CD4-positive, alpha-beta T cell (primary cell): ENCODE results near the gene BCL2. TPM values are rescaled to one million over a fixed set of nuclear protein-coding genes. Genes with fewer than 3 reads are reported as not detected.

ENCODE experiments used
- ATAC-seq: fragments of 200-7000 bp; cut with Tn5 transposase; one replicate; pipeline ENCODE4 v1.10.0; 2022; ENCODE audit warnings: mild to moderate bottlenecking; ENCODE audit not compliant: poor library complexity
- CTCF ChIA-PET: fragments of 350-600 bp; sonication (Branson Sonifier 250); formaldehyde crosslinking; loops from one replicate; lab custom pipeline; 2021; ENCODE audit warnings: antibody characterized with exemption, inconsistent platforms; lab: Charles Lee
- POLR2A ChIA-PET: fragments of 350-600 bp; sonication (Branson Sonifier 250); formaldehyde crosslinking; loops from one replicate; lab custom pipeline; 2021; ENCODE audit warnings: antibody characterized with exemption, inconsistent platforms; lab: Charles Lee
- DNase-seq, 14 experiments: peaks; one replicate each; pipeline ENCODE4 v3.0.0-alpha.2; 2013 to 2020; ENCODE audit warnings: mixed read lengths in 2 of 14
- H3K27ac ChIP-seq, 2 donors: one replicate each; pipeline versions ENCODE4 v1.5.1 to v1.7.0; 2013; ENCODE audit warnings: low read length in 2 of 2, low read depth in 1 of 2, mild to moderate bottlenecking in 1 of 2
- H3K27me3 ChIP-seq, 2 experiments: 1 replicate in 1 of 2; 2 replicates in 1 of 2; pipeline versions ENCODE4 v1.6.1 to v1.7.0; 2013; ENCODE audit warnings: low read length in 2 of 2, control low read depth in 1 of 2, mild to moderate bottlenecking in 1 of 2, moderate library complexity in 1 of 2; ENCODE audit not compliant: insufficient read depth in 2 of 2, control insufficient read depth in 1 of 2
- H3K36me3 ChIP-seq: one replicate; pipeline ENCODE4 v1.6.1; 2013; ENCODE audit warnings: low read length, control low read depth; ENCODE audit not compliant: insufficient read depth
- H3K4me1 ChIP-seq: one replicate; pipeline ENCODE4 v1.6.1; 2013; ENCODE audit warnings: low read length, control low read depth; ENCODE audit not compliant: insufficient read depth
- H3K4me3 ChIP-seq: one replicate; pipeline ENCODE4 v1.5.1; 2013; ENCODE audit warnings: mild to moderate bottlenecking, low read length, moderate library complexity
- H3K9me3 ChIP-seq, 2 experiments: 1 replicate in 1 of 2; 2 replicates in 1 of 2; pipeline versions ENCODE4 v1.6.1 to v1.7.0; 2013; ENCODE audit warnings: low read length in 2 of 2, mild to moderate bottlenecking in 2 of 2, control low read depth in 1 of 2, moderate library complexity in 1 of 2; ENCODE audit not compliant: control insufficient read depth in 1 of 2, insufficient read depth in 1 of 2
- H3K27ac Mint-ChIP-seq: one replicate; pipeline ENCODE4 v1.8.0; 2020; ENCODE audit warnings: mixed read lengths
- H3K27me3 Mint-ChIP-seq: one replicate; pipeline ENCODE4 v1.8.0; 2021; ENCODE audit warnings: mixed read lengths
- H3K36me3 Mint-ChIP-seq: one replicate; pipeline ENCODE4 v1.8.0; 2021; ENCODE audit warnings: low read depth, mixed read lengths
- H3K4me1 Mint-ChIP-seq: one replicate; pipeline ENCODE4 v1.8.0; 2021; ENCODE audit warnings: low read depth, mixed read lengths
- H3K4me3 Mint-ChIP-seq: one replicate; pipeline ENCODE4 v1.8.0; 2020; ENCODE audit warnings: mild to moderate bottlenecking, mixed read lengths
- H3K9me3 Mint-ChIP-seq: one replicate; pipeline ENCODE4 v1.8.0; 2020; ENCODE audit warnings: mixed read lengths
- CTCF ChIP-seq: fragments of 200-600 bp; IDR thresholded peaks from one replicate; pipeline ENCODE4 v1.8.0; 2022; ENCODE audit warnings: antibody characterized with exemption, mild to moderate bottlenecking
- intact Hi-C, 2 experiments: fragments of 100-400 bp; cut with DNase I in 1 of 2; cut with micrococcal nuclease in 1 of 2; formaldehyde crosslinking; loops; one replicate each; pipeline versions ENCODE4 v1.15.1 to v1.9.0; 2023 to 2025; cut with DNase I, micrococcal nuclease
- total RNA-seq, 174 experiments: library from RNA in 2 of 174; stranded (reverse) in 2 of 174; gene quantifications; one replicate each; pipeline ENCODE4 v1.2.3 and lab custom pipeline; 2021 to 2026

The BCL2 gene
- total RNA-seq, 2 experiments from 2014 or later, result 40.1 to 40.3 TPM

GRCh38 chr18:63088262-63088661 lies 231.3 kb downstream of the BCL2 start:
- POLR2A ChIA-PET, result no interaction called here
- Mint-ChIP-seq H3K4me1 (no peaks in the 10 kb centered on the region), H3K4me3 (no peak overlapping the region), H3K36me3 (no peaks in the 10 kb centered on the region), H3K27ac (no peak overlapping the region), H3K27me3 (peaks cover 4% of the 10 kb centered on the region), H3K9me3 (no peaks in the 10 kb centered on the region)
- no peak for TF ChIP-seq CTCF
- Histone ChIP-seq H3K9me3 (no peaks in the 10 kb centered on the region), H3K27ac (no peak overlapping the region), H3K36me3 (no peaks in the 10 kb centered on the region), H3K4me3 (no peak overlapping the region), H3K27me3 (no peaks in the 10 kb centered on the region), H3K4me1 (no peaks in the 10 kb centered on the region)
- CTCF ChIA-PET, result interaction anchor here (0.6 kb wide), 1 partner anchor 38 kb away, joined by 4 read pairs; no protein-coding TSS in a partner anchor
- intact Hi-C loops, result no loop called here
- DNase-seq, result no peak
- ATAC-seq, result no peak

- H3K27ac Mint-ChIP-seq, result no peak overlapping the region
Measured at GRCh38 chr18:63087421-63088230, 231.9 kb downstream of the BCL2 start.

GRCh38 chr18:63085611-63086010 lies 234.0 kb downstream of the BCL2 start:
- no peak for TF ChIP-seq CTCF
- no peak overlapping the region for H3K27ac Mint-ChIP-seq
- no peak overlapping the region for H3K4me3 Mint-ChIP-seq
- ATAC-seq (no peak), DNase-seq (no peak)
- H3K9me3 Mint-ChIP-seq, result no peaks in the 10 kb centered on the region
- no peaks in the 10 kb centered on the region for H3K9me3 ChIP-seq
- peaks cover 4% of the 10 kb centered on the region for H3K27me3 Mint-ChIP-seq
- no peaks in the 10 kb centered on the region for H3K4me1 ChIP-seq
- H3K27ac ChIP-seq, result no peak overlapping the region
- H3K36me3 ChIP-seq, result no peaks in the 10 kb centered on the region
- intact Hi-C loops, result no loop called here
- CTCF ChIA-PET, result no interaction called here
- no peaks in the 10 kb centered on the region for H3K36me3 Mint-ChIP-seq
- POLR2A ChIA-PET, result no interaction called here
- H3K4me1 Mint-ChIP-seq, result no peaks in the 10 kb centered on the region
- H3K4me3 ChIP-seq, result no peak overlapping the region
- no peaks in the 10 kb centered on the region for H3K27me3 ChIP-seq

More at GRCh38 chr18:63087421-63088230, 231.9 kb downstream of the BCL2 start:
- no peak for TF ChIP-seq CTCF
- no peak overlapping the region for H3K27ac ChIP-seq
- no peaks in the 10 kb centered on the region for H3K36me3 ChIP-seq
- Mint-ChIP-seq H3K4me1 (no peaks in the 10 kb centered on the region), H3K9me3 (no peaks in the 10 kb centered on the region), H3K4me3 (no peak overlapping the region), H3K36me3 (no peaks in the 10 kb centered on the region), H3K27me3 (peaks cover 4% of the 10 kb centered on the region)
- no peak overlapping the region for H3K4me3 ChIP-seq
- ATAC-seq (no peak), DNase-seq (no peak)
- no peaks in the 10 kb centered on the region for H3K9me3 ChIP-seq
- no peaks in the 10 kb centered on the region for H3K27me3 ChIP-seq
- CTCF ChIA-PET, result interaction anchor here (0.6 kb wide), 1 partner anchor 37 kb away, joined by 4 read pairs; no protein-coding TSS in a partner anchor
- intact Hi-C loops, result no loop called here
- POLR2A ChIA-PET, result interaction anchor here (0.6 kb wide), 1 partner anchor 14 kb away, joined by 3 read pairs; no protein-coding TSS in a partner anchor
- no peaks in the 10 kb centered on the region for H3K4me1 ChIP-seq
